ENCODE measurements around the gene OR51T1. TPM values are rescaled to one million over a fixed set of nuclear protein-coding genes. Genes with fewer than 3 reads are reported as not detected.

OR51T1 gene
- total RNA-seq (2021) (not detected in 2 replicates), Bru-seq, nascent RNA (not detected), BruChase-seq, experiment 1, labeled RNA remaining after a 2-hour chase (not detected), BruChase-seq, experiment 2, labeled RNA remaining after a 6-hour chase (not detected)
- long read RNA-seq, result 0 reads

- ChIA-PET CTCF (no interaction called here), POLR2A (ENCODE audit: low non-redundant PET) (no interaction called here)
- TF ChIP-seq EZH2 (IDR thresholded peaks at IDR 0.05; ENCODE audit: borderline replicate concordance, low read depth, low read length, poor library complexity, severe bottlenecking), result no peak
- TF ChIP-seq CTCF (conservative IDR thresholded peaks at IDR 0.05; ENCODE audit: low read depth, low read length), result no peak
- no peak within 1 kb of the TSS for H3K4me3 ChIP-seq (ENCODE audit: low read depth, low read length, poor library complexity, severe bottlenecking)
- H3K27me3 ChIP-seq (replicated peaks; ENCODE audit: insufficient read depth, low read depth, low read length, poor library complexity), result no peaks in the 10 kb centered on the region
- intact Hi-C loops (cut with micrococcal nuclease; ENCODE audit: unreplicated experiment), result no loop called here
- no peaks in the 10 kb centered on the region for H3K9me3 ChIP-seq (ENCODE audit: low read depth, low read length, poor library complexity, severe bottlenecking)
- no peaks in the 10 kb centered on the region for H3K36me3 ChIP-seq (ENCODE audit: insufficient read depth, low read length, poor library complexity, severe bottlenecking)
- no peak for DNase-seq (ENCODE audit: low spot score)
- no peak within 1 kb of the TSS for H3K27ac ChIP-seq (ENCODE audit: low read depth, low read length, poor library complexity, severe bottlenecking)
- no peaks in the 10 kb centered on the region for H3K4me1 ChIP-seq (ENCODE audit: insufficient read depth, low read length, poor library complexity, severe bottlenecking)
- BruUV-seq (replicated peaks), result no TSS peak
Measured at GRCh38 chr11:4881860-4882500, at the start of gene OR51T1. Gene OR51T1 (plus strand): TSS chr11:4881900. CDS start chr11:4881900, 0 bp downstream.

- H3K4me3 ChIP-seq (ENCODE audit: low read depth, low read length, poor library complexity, severe bottlenecking), result no peak overlapping the region
- no peak for TF ChIP-seq CTCF (conservative IDR thresholded peaks at IDR 0.05; ENCODE audit: low read depth, low read length)
- no peak for TF ChIP-seq EZH2 (IDR thresholded peaks at IDR 0.05; ENCODE audit: borderline replicate concordance, low read depth, low read length, poor library complexity, severe bottlenecking)
- no peaks in the 10 kb centered on the region for H3K4me1 ChIP-seq (ENCODE audit: insufficient read depth, low read length, poor library complexity, severe bottlenecking)
- intact Hi-C loops (cut with micrococcal nuclease; ENCODE audit: unreplicated experiment), result no loop called here
- H3K27ac ChIP-seq (ENCODE audit: low read depth, low read length, poor library complexity, severe bottlenecking), result no peak overlapping the region
- no peaks in the 10 kb centered on the region for H3K36me3 ChIP-seq (ENCODE audit: insufficient read depth, low read length, poor library complexity, severe bottlenecking)
- CTCF ChIA-PET, result no interaction called here
- POLR2A ChIA-PET (ENCODE audit: low non-redundant PET), result no interaction called here
- H3K27me3 ChIP-seq (replicated peaks; ENCODE audit: insufficient read depth, low read depth, low read length, poor library complexity), result no peaks in the 10 kb centered on the region
- no peak for DNase-seq (ENCODE audit: low spot score)
- BruUV-seq (replicated peaks), result no TSS peak
- no peaks in the 10 kb centered on the region for H3K9me3 ChIP-seq (ENCODE audit: low read depth, low read length, poor library complexity, severe bottlenecking)
Measured at GRCh38 chr11:4839851-4840549, 41.7 kb upstream of the OR51T1 start.

- Histone ChIP-seq H3K36me3 (ENCODE audit: insufficient read depth, low read length, poor library complexity, severe bottlenecking) (no peaks in the 10 kb centered on the region), H3K27ac (ENCODE audit: low read depth, low read length, poor library complexity, severe bottlenecking) (no peak within 1 kb of the TSS), H3K27me3 (replicated peaks; ENCODE audit: insufficient read depth, low read depth, low read length, poor library complexity) (no peaks in the 10 kb centered on the region), H3K9me3 (ENCODE audit: low read depth, low read length, poor library complexity, severe bottlenecking) (no peaks in the 10 kb centered on the region), H3K4me3 (ENCODE audit: low read depth, low read length, poor library complexity, severe bottlenecking) (no peak within 1 kb of the TSS), H3K4me1 (ENCODE audit: insufficient read depth, low read length, poor library complexity, severe bottlenecking) (no peaks in the 10 kb centered on the region)
- ChIA-PET CTCF (no interaction called here), POLR2A (ENCODE audit: low non-redundant PET) (no interaction called here)
- TF ChIP-seq CTCF (conservative IDR thresholded peaks at IDR 0.05; ENCODE audit: low read depth, low read length), result no peak
- TF ChIP-seq EZH2 (IDR thresholded peaks at IDR 0.05; ENCODE audit: borderline replicate concordance, low read depth, low read length, poor library complexity, severe bottlenecking), result no peak
- DNase-seq (ENCODE audit: low spot score), result no peak
- BruUV-seq (replicated peaks), result no TSS peak
- intact Hi-C loops (cut with micrococcal nuclease; ENCODE audit: unreplicated experiment), result no loop called here
Measured at GRCh38 chr11:4848908-4849532, 32.7 kb upstream of the OR51T1 start, which contains the start of gene OR51S1. Gene OR51S1 (minus strand): TSS chr11:4849208. CDS start chr11:4849208, 0 bp downstream.

All from A673 (cell line).